AG08395 (cell line): ENCODE results near the gene CFAP65.

Source experiments
- DNase-seq: peaks from one replicate; pipeline ENCODE4 v3.0.0; 2012; ENCODE audit warnings: mixed read lengths, low spot score

CFAP65 gene

DNA sequence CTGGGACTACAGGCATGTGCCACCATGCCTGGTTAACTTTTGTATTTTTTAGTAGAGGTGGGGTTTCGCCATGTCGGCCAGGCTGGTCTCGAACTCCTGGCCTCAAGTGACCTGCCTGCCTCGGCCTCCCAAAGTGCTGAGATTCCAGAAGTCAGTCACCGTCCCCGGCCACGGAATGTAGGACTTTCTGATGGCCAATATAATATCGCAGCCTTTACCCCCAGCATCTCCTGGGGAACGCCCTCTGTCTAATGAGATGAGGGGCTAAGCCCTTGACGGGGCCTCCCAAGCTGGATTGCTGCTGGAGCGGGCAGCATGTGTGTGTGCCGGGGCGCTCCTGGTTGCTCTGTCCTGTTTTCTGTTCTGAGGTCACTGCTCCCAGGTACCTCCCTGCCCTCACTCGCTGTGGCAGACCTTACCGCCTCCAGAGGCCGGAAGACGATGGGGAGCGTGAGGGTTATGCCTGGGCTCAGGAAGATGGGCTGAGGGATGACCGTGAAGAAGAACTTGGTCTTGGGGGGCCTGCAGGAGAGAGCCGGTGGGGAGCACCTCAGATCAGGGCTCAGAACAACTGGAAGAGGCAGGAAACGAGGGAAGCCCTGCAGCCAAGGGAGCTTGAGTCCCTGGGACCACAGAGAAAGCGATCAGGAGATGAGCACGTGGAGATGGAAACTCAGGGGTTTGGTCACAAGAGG is 9.1 kb downstream of the CFAP65 start:
- DNase-seq = no peak

DNA sequence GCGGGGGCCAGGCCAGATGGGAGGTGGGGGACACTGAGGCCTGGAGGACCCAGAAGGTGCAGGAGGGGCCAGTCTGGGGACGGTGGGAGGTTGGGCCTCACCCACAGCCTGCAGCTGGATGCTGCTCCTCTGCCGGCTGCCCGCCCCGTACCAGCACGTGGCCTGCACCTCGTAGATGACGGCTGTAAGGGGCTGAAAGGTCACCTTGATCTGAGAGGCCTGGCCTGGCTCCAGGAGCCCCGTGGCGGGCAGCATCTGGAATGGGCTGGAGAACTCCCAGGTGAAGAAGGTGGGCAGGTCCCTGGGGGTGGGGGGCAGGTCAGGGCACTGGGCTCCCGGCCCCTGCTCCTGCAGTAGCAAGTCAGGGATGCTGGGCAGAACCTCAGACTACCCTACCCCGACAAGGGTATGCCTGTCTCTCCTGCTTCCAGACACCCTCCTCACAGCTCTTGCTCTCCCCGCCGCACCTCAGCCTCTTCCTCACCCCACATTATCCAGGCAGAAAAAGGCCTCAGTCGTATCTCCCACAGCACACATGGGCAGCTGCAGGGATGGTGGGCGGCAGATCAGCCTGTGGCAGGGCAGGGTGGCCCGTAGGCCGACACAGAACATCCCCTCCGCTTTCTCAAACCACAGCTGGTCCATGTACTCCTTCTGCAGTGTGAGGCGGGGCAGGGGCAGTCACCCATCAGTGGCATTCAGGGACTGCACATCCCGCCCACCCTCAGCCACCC is 10.1 kb downstream of the CFAP65 start:
- DNase-seq = no peak

DNA sequence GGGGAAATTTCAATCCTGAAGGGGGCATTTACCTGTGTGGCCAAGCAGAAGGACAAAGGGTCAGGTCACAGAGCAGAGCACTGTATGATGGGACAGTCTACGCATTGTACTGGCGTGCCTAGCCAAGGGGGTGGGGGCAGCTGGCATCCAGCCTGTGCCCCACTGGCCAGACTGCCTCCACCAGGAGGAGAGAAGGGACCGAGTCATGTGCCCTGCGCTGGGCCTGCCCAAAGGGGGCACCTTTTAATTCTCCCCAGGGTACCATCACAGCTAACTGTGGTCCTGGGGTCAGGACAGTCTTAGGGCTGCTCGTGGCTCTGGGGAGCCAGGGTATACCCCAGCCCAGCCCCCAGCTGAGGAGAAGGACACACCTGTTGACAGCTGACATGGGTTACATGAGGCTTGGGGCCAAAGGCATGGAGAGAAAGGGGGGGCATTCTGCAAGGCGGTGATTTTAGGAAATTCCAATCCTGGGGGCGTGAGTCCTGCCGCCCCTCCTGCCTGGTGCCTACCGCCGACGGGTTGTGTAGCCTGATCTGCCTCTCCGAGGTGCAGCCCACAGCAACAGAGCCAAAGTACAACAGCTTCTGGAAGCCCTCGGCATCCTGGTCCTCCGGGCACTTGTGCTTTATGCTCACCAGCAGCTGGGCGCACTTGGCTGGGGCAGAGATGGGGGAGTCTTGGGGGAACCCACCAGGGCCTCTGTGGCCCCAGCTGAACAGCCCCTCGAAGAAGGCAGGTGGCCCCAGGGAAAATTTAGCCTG is 11.0 kb downstream of the CFAP65 start:
- no peak for DNase-seq

DNA sequence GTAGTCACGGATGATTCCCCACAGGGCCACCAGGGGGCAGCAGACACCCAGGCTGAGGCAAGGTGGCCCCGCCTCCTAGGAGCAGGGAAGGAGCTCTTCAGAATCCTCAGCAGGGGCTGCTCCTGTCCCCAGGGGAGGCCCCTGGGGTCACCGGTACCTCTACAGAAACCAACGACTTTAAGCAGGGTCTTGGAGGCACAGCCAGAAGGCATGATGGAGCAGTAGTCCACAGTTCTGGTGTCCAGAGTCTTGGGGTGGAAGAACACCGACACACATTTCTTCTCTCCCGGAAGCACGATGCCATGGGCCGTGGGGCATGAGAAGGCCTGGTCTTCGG is 11.5 kb downstream of the CFAP65 start:
- peak; percentile 90 for DNase-seq

DNA sequence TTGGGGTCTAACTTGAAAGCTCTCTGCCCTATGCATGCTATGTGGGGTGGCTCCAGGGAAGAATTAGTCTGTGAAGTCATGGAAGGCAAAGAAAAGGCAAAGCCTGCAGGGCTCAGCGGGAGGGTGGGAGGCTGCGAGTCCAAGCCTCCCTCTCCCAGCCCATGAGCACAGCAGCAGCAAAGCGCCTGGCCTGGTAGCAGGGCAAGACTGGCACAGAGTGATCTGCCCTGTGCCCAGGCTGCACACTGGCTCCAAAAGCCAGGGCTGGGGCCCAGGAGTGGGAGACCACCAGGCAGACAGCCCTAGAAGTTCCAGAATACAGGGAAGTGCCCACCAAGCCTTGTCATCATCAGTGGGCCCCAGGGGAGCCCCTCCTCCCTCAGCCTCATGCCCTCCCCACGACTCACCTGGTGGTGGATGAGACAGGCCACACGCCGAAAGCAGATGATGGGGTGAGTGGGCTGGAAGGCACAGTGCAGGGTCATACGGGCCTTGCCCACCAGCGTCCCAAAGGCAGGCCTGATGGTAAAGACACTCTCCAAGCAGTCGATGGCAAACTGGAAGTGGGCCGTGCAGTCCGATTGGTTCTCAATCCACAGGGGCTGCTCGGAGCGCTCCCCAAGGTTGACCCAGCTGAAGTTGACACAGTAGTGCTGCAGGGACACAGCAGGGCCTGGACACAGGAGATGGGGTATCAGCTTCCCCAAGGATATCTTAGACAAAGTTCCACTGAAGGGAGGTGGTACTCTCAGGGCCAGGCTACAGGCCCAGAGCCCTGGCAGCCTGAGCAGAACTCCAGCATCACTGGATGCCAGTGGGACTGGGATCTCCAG is 12.1 kb downstream of the CFAP65 start:
- no peak for DNase-seq

DNA sequence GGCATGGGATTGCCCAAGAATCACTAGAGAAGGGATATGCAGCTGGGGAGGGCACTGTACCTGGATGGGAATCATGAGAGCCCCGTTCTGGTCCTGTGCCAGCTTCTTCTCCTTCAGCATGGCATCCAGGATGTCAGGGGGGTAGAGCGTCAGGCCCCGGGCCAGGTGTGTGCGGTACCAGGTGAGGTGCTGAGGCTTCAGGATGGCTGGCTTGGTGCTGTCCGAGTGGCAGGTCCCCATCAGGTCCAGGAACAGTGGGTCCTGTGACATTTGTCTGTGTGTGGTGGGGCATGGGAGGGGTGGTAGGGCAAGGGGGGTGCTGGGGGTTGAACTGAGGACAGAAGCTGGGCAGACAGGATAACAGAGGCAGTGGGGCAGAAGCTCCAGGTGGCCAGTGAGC is 13.2 kb downstream of the CFAP65 start:
- DNase-seq = no peak

DNA sequence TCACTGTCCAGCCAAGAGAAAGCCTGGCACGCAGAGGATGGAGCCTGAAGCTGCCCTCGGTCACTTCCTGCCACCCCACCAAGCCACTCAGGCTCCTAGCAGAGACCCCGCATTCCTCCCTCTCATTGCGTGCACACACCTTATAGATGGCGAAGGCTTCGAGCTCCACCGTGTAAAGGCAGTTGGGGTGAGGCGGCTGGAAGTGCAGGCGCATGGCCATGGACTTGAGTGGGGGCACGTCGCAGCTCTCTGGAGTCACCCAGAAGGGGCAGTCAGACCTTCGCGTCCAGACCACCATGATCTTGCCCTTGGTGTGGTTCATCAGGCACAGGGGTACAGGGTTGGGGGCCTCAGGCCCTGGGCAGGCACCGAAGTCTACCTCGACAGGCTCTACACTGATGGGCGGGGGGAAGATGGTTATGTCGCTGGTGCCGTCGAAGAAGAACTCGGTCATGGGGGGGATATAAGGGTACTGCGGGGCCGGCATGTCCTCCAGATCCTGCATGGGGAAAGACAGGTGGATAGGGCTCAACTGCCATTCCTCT is 13.7 kb downstream of the CFAP65 start:
- DNase-seq = no peak

DNA sequence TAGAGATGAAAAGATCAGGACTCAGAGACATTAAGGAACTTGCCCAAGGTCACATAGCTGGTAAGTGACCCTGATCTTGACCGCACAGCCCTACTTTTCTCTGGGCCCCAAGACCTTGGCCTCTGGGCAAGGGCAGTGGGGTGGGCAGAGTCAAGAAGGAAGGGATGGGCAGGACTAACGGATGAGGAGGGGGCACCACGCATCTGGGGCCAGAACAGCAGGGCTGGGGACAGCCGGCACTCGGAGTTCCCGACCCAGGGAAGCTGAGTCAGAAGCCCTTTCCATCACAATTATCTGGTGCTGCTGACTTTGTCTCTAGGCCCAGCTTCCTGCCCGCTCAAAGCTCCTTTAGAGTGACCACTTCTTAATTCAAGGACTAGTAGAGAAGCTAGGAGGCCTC is 14.4 kb downstream of the CFAP65 start:
- no peak for DNase-seq

DNA sequence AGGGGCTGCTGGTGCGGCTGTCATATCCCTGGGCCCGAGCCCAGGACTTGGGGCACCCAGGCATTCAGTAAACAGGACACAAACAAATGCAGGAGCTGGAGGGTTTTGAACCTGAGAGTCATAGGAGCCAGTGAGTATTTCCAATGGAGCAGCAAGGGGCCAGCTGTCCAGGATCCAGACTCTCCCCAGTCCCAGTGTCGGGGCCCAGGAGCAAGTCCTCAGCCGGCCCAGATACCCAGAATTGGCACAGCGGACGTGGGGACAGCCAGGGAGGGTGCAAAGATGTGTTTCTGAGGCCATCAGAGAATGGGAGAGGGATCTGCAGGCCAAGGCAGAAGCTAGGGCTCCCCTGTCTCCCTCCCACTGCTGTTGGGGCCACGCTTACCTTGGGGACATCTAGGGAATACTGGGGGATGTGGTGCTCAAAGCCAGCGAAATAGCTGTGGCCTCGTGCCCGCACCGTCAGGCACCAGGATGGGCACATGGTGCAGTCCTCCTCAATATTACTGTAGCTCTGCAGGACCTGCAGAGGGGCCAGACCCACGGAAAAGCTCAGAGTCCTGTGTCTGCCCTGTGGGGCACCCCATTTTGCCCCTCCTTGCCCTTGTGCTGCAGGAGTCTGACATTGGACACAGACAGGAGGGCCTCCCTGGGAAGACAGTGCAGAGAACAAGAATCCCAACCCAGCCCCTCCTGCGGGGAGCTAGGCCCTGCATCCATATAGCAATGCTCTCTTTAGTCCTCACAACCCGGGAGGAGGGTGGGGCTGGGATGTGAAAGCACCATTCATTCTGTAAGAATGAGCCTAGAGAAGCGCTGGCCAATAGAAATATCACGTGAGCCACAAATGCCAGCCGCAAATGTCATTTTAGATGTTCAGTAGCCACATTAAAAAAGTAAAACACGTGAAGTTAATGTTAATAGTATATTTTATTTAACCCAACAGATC is 15.4 kb downstream of the CFAP65 start:
- DNase-seq = no peak

DNA sequence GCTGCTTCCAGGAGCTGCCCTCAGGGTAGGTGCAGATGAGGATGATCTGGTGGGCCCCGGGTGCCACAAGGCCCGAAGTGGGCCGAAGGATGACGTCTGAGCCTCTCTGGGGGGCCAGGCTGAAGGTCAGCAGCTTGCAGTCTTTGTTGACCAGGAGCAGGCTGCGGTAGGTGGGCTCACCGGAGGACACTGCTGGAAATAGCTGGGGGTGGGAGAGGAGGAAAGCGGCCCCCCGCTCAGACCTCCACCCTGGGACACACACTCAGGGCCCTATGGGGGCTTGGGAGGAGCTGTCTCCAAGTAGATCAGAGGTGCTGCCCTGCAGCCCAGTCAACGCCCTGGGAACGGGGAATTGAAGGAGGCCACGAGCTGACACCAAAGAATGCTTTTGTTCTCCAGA is 17.3 kb downstream of the CFAP65 start:
- no peak for DNase-seq

DNA sequence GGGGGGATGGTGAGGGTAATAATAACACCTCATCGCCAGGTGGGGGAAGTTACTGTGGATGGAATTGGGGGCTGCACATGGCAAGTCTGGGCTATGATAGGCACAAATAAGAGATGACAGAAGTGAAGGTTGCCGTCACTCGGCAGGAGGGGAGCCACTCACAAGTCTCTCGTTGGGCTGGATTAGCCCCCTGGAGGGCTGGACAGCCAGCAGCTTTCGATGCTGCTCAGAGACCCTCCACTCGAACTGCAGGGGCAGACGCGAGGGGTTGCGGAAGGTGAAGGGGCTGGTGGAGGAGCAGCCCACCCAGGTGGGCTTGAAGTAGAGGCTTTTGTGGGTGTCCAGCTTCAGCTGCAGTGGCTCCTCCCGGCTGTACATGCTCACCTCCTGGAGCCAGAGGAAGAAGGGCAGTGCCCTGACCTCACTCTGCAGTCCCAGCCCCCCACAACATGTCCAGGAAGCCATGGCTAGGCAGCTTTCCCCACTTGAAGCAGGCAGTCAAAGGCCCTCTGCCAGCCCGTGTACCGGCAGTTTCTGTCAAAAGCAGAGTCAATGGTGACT is 18.2 kb downstream of the CFAP65 start:
- DNase-seq = no peak

DNA sequence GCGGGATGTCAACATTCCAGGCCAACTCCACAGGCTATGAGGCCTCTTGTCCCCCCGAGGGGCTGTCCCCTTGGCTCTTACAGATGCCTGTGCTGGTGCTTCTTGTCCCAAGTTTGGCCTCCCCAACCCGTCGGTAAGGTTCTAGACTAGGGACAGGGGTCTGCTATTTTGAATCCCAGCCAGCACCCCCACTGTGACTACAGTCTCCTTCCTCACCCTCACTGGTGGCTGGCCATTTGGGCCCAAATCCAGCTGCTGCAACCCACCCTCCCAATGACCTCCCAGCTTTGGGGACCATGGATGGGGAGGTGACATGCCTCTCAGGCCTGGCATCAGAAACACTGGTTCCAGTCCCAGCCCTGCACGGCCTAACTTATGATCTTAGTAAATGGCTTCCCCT is 18.7 kb downstream of the CFAP65 start:
- DNase-seq = no peak

DNA sequence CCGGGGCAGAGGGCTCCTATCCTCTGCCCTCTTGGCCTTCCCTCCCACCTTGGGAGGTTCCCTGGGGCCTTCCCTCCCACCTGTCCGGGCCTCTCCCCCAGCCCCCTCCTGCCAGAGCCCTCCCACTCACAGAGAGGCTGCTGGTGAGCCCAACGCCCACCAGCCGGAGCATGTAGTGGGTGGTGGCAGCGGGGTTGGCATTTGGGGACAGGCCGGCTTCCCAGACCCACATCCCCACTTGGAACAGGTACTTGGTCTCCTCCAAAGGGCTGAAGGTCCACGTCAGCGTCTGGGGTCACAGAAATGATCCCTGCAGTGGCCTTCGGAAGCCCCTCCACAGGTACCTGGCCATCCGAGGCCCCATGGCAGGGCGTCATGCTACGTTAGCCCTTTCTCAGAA is 19.3 kb downstream of the CFAP65 start:
- DNase-seq = no peak

DNA sequence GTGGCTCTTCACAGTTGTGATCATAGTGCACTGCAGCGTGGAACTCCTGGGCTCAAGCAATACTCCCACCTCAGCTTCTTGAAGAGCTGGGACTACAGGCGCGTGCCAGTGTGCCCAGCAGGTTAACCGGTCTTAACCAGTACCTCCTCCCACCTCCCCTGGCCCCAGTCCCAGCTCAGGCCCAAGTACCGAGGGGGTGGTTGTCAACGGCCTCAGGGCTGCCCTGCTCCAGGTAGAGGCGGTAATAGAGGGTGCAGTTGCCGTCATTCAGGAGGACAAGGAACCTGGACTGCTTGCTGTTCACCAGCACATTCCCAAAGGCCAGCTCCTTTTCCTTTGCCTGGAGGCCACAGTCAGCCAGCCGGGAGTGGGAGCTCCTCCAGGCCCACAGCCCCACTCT is 19.7 kb downstream of the CFAP65 start:
- DNase-seq = no peak

DNA sequence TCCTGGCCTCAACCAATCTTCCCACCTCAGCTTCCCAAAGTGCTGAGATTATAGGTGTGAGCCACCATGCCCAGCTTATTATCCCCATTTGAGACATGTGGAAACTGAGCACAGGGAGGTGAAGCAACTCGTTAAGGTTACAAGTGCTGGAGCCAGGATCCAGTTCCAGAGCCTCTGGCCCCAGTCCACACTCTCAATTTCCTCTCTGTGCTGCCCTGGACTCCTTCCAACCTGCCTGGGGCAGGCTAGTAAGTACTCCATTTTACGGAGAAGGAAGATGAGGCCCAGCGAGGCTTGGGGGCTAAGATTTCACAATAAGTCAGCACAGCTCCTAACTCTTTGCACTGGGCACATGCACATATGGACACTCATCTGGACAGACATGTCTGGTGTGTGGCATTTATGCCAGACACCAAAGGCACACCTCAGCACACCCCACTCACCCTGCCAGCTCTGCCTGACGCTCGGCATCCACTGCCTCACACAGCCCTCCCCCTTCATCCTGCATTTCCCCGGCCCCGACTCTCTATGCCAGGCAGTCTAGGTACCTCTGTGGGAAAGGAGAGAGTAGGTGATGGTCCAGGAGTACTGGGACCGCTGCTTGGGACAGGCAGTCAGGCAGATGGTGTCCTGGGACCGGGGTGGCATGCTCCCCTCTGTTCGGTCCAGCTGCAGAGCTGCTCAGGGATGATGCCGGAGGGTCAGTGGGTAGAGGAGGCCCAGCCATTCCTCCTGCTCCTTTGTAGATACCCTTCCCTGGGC is 20.5 kb downstream of the CFAP65 start:
- no peak for DNase-seq

DNA sequence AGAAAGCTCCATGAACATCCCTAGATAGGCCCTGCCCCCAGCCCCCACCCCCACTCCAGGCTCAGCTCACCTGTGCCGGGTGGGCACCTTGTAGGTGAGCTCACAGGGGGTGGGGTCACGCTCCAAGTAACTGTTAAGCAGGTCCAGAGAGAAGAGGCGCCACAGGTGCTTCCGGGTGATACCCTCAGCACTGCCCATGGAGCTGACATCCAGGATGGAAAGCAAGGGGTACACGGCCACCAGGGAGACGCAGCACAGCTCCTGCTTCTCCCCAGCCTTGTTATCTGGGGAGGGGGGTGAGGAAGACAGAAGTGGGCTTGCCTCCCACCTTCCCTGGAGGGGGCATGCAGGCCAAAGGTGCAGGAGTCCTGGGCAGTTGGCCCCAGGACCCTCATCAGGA is 21.9 kb downstream of the CFAP65 start:
- DNase-seq = no peak

DNA sequence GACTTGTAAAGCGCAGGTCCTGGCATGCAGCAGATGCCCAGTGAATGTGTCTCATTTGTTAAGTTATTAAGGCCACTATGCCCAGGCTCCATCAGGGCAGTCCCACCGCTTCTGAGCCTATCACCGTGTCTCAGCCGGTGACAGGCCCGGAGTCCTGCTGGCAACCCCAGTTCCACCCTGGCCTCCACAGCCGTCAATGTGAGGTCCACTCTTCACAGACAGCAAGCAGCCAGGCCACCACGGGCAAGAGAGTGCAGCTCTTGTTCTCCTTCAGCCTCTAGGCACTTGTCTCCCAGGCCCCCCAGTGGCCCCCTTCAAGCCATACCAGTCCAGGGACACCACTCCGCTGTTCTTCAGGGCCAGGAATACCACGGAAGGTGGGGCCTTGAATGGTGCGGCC is 22.6 kb downstream of the CFAP65 start:
- DNase-seq = no peak

DNA sequence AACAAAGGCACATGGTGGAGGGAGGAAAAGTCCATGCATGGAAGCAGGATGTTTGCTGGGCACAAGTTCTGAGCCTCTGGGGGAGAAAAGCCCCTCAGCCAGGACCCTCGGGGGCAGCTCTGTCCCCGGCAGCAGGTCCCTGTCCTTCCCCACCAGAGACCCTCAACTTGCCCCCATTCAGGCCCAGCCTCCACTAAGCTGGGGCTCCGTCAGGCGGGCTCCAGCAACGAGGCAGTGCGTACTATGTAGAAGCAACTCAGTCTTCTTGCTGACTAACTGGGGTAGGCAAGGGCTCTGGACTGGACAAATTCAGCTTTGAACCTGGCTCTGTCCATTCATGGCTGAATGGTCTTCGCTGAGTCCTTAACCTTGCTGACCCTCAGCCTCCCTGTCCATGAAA is 23.0 kb downstream of the CFAP65 start:
- DNase-seq = no peak

DNA sequence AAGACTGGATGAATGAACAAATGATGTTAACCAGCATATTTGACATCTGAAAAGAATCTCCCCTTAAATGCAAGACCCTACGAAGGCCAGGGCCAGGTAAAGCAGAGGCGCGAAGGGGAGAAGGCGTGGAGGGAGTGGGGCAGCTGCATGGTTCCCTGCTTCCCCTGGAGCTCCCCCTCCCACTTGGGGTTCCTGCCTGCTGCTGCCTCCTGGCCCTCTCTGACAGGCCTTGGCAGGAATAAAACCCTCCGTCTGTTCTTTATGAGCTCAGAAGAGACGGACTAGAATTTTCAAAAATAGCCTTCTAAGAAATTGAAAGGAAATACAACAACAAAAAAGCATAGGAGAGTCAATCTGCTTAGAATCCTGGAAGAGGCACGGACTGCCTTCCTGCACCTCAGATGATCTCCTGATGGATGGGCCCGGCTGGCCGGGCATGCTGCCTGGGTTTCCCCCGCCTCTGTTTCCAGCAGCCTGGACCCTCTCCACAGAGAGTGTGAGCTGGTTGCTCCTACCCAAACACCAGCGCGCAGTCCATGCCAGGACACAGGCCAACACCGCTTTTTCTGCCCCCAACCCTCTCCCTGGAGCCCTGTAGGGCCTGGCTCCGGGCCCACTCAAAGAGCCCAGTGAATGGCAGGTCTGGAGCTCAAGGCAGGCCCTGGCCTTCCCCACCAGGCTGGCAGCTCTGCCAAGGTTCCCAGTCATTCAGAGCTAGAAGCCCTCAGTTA is 23.9 kb downstream of the CFAP65 start:
- DNase-seq = no peak
